ENCODE measurements around the gene HNRNPF. TPM values are rescaled to one million over a fixed set of nuclear protein-coding genes. Genes with fewer than 3 reads are reported as not detected.
A peak's percentile ranks its signal among the peaks of the same experiment; 100 is the strongest.

The HNRNPF gene
- total and polyA plus RNA-seq, 2 of the 8 experiments (the other 6 are each of a cell fraction or from before 2014, with no cell fraction given) = 209 to 389 TPM

DNA sequence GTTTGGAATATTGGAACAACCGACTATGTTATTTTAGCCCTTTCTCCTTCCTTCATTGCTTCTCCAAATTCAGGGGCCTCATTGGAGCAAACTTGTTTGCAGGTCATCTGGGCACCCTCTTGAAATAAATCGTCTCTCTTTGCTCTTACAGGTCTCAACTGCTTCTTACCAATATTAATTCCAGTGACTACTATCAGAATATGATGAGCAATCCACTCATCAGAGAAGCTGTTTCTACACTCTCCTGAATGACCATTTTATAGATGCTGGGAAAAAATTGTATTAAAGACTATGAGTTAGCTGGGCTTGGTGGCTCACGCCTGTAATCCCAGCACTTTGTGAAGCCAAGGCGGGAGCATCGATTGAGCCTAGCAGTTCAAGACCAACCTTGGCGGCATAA lies 12.5 kb upstream of the HNRNPF start:
- H2BK12ac ChIP-seq (ENCODE audit: low read depth, low read length) = no peak overlapping the region
- no peak overlapping the region for H3K27ac ChIP-seq (ENCODE audit: low read depth, low read length)
- H2BK15ac ChIP-seq (ENCODE audit: low read length) = no peak overlapping the region
- TF ChIP-seq CHD1 (IDR thresholded peaks at IDR 0.05; ENCODE audit: low read depth, low read length) (no peak), SP1 (IDR thresholded peaks at IDR 0.05; ENCODE audit: low read depth, low read length) (no peak), RNF2 (IDR thresholded peaks at IDR 0.05; ENCODE audit: borderline replicate concordance, low read depth, low read length, missing control alignments, poor library complexity, severe bottlenecking) (no peak), SRF (IDR thresholded peaks at IDR 0.05; ENCODE audit: low read depth, low read length) (no peak), SP4 (IDR thresholded peaks at IDR 0.05; ENCODE audit: low read length) (no peak), TAF1 (IDR thresholded peaks at IDR 0.05; ENCODE audit: low read depth, low read length) (no peak), SIRT6 (IDR thresholded peaks at IDR 0.05; ENCODE audit: low read length) (no peak), EZH2 (IDR thresholded peaks at IDR 0.05; ENCODE audit: low read depth, low read length, severe bottlenecking) (no peak), SIN3A (conservative IDR thresholded peaks at IDR 0.05 in 1 of 2, IDR thresholded peaks at IDR 0.05 in 1 of 2; ENCODE audit: low read depth in 1 of 2, low read length in 2 of 2) (no peak), CHD2 (IDR thresholded peaks at IDR 0.05; ENCODE audit: low read length) (no peak), KDM5A (IDR thresholded peaks at IDR 0.05; ENCODE audit: low read length) (no peak), MAFK (IDR thresholded peaks at IDR 0.05; ENCODE audit: low read depth, low read length) (no peak), ZNF274 (IDR thresholded peaks at IDR 0.05; ENCODE audit: borderline replicate concordance, extremely low read depth, low read length) (no peak)
- TF ChIP-seq, protein P1, sequence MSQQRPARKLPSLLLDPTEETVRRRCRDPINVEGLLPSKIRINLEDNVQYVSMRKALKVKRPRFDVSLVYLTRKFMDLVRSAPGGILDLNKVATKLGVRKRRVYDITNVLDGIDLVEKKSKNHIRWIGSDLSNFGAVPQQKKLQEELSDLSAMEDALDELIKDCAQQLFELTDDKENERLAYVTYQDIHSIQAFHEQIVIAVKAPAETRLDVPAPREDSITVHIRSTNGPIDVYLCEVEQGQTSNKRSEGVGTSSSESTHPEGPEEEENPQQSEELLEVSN (IDR thresholded peaks at IDR 0.05) = no peak

More for the DNA sequence above, 12.5 kb upstream of the HNRNPF start:
- no peak overlapping the region for H3K4ac ChIP-seq (replicated peaks; ENCODE audit: insufficient read length, low read depth, low read length)
- no peak overlapping the region for H2BK120ac ChIP-seq (replicated peaks; ENCODE audit: low read depth, low read length)
- CTCF ChIA-PET (ENCODE audit: partially characterized antibody) = interaction anchor here (1.4 kb wide), 1 partner anchor 160 kb away, joined by 3 read pairs; no protein-coding TSS in a partner anchor
- H2AFZ ChIP-seq (ENCODE audit: low read length) = no peak overlapping the region
- no peaks in the 10 kb centered on the region for H3K9me3 ChIP-seq (ENCODE audit: insufficient read depth in 2 of 2, low read depth in 1 of 2, low read length in 1 of 2)
- H3K23me2 ChIP-seq (ENCODE audit: low read depth, low read length) = peaks cover 5% of the 10 kb centered on the region
- no peak overlapping the region for H3K9ac ChIP-seq (replicated peaks in 1 of 4; ENCODE audit: extremely low read depth in 1 of 4, low read depth in 3 of 4, low read length in 3 of 4)
- no peak overlapping the region for H3K4me3 ChIP-seq (ENCODE audit: extremely low read depth in 1 of 4, insufficient read depth in 2 of 4, low read depth in 3 of 4, low read length in 4 of 4)
- H2BK20ac ChIP-seq (ENCODE audit: low read length) = no peak overlapping the region
- H4K5ac ChIP-seq (ENCODE audit: insufficient read length, low read depth, low read length) = no peak overlapping the region
- H3K79me1 ChIP-seq (ENCODE audit: low read depth, low read length) = no peaks in the 10 kb centered on the region
- H3K4me2 ChIP-seq (ENCODE audit: insufficient read depth in 1 of 2, low read depth in 2 of 2, low read length in 2 of 2) = peak overlapping the region in 1 of 2 experiments; percentile 92; a peak in 1 of 4 replicates
- no peaks in the 10 kb centered on the region for H3K79me2 ChIP-seq (ENCODE audit: control insufficient read depth in 1 of 2, insufficient read depth in 2 of 2, low read length in 2 of 2)
- H3K23ac ChIP-seq (ENCODE audit: insufficient read length) = no peak overlapping the region
- no peak overlapping the region for H2AK5ac ChIP-seq (ENCODE audit: low read depth, low read length)
- no peaks in the 10 kb centered on the region for H3K36me3 ChIP-seq (ENCODE audit: control insufficient read depth in 2 of 4, insufficient read depth in 4 of 4, low read length in 3 of 4)
- H2BK5ac ChIP-seq (ENCODE audit: low read depth, low read length) = no peak overlapping the region
- no peak overlapping the region for H3K56ac ChIP-seq (replicated peaks; ENCODE audit: insufficient read length, low read depth, low read length)
- no peak overlapping the region for H4K8ac ChIP-seq (ENCODE audit: extremely low read depth, insufficient read depth, low read length)
- no peak overlapping the region for H4K91ac ChIP-seq (replicated peaks; ENCODE audit: insufficient read length, low read length)
- peaks cover 0 to 5% (median 2%) of the 10 kb centered on the region in 4 experiments; a peak in 4 of 7 replicates for H3K4me1 ChIP-seq (replicated peaks in 1 of 4; ENCODE audit: control insufficient read depth in 3 of 4, insufficient read depth in 4 of 4, low read length in 3 of 4)
- POLR2A ChIA-PET (ENCODE audit: partially characterized antibody) = interaction anchor here (3.7 to 4.7 kb wide), 2 partner anchors 11 to 14 kb away, joined by 23 to 33 read pairs; partner anchors contain the start of gene HNRNPF
- H3K18ac ChIP-seq (ENCODE audit: extremely low read depth, low read length) = no peak overlapping the region
- no peaks in the 10 kb centered on the region for H4K20me1 ChIP-seq (replicated peaks in 1 of 2; ENCODE audit: control insufficient read depth in 1 of 2, insufficient read depth in 2 of 2, low read length in 2 of 2)
- H3K27me3 ChIP-seq (replicated peaks in 1 of 4; ENCODE audit: control insufficient read depth in 3 of 4, extremely low read depth in 1 of 4, insufficient read depth in 3 of 4, low read length in 3 of 4) = no peaks in the 10 kb centered on the region; a peak in 1 of 7 replicates
- no peak overlapping the region for H3K14ac ChIP-seq (ENCODE audit: insufficient read length)
- FAIRE-seq (no peak), DNase-seq (ENCODE audit: low read depth in 1 of 2, low spot score in 2 of 2) (no peak)
- WGBS, 2 experiments (ENCODE audit: extremely low coverage in 1 of 2, insufficient coverage in 1 of 2, insufficient read length in 1 of 2, insufficient replicate concordance in 2 of 2, low coverage in 1 of 2, low lambda C conversion rate in 2 of 2, missing lambda C conversion rate in 1 of 2) = 96% methylated on average over 6 of the region's 6 CpGs; no CpG with 5 or more reads in 1 of the 2 experiments

All from H1 (cell line).